Stimulated activated CD8-positive, alpha-beta memory T cell treated with anti-CD3 and anti-CD28 coated beads, Interleukin-7, amount 100 ng/mL, for 1 hour (primary cell): Measurements from ENCODE around the gene MUC2.
"Not testable (repeated sequence)": the region's sequence is repeated elsewhere in the genome, so short reads cannot be mapped to it uniquely, and the experiment has no call there.

Experiments
- DNase-seq, 2 donors: peaks; one replicate each; pipeline ENCODE4 v3.0.0-alpha.2; 2020; ENCODE audit warnings: low read depth in 2 of 2

Gene MUC2

DNA sequence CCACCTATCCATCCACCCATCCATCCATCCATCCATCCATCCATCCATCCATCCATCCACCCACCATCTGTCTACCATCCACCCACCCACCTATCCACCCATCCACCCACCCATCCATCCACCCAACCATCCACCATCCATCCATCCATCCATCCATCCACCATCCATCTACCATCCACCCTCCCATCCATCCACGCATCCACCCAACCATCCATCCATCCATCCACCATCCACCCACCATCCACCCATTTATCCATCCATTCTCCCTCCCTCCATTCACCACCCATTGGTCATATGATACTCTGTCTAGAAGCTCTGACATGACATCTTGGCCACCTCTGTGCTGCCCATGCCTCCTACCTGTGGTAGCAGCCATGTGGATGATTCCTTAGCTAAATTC is 31.7 kb downstream of the MUC2 start:
- no peak for DNase-seq

DNA sequence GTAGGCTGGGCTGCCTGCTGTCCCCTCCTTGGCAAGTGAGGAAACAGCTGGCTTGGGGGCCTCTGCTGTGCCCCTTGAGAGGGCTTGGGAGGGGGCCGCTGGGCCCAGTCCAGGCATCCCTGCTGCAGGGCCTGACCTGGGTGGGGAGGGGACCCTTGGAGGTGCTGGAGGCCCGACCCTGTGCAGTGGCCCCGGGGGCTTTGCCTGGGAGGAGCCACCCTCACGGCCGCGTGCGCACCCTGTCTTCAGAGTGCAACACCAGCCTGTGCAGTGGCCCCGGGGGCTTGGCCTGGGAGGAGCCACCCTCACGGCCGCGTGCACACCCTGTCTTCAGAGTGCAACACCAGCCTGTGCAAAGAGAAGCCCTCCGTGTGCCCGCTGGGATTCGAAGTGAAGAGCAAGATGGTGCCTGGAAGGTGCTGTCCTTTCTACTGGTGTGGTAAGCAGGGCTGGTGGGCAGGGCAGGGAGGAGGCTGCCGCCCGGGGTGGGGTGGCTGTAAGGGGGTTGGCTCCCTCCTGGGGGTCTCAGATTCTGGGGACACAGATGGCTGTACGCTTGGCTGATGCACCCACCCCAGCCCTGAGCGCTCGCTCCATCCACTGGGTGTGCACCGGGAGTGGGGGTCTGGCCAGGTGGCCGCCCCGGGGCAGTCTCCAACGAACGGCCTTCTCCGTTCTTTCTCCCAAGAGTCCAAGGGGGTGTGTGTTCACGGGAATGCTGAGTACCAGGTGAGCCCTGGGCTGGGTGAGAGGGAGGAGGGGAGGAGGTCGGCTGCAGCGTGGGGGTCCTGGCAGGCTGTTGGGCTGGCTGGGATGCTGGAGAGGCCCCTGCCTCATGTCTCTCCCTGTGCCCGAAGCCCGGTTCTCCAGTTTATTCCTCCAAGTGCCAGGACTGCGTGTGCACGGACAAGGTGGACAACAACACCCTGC is 32.9 kb downstream of the MUC2 start:
- no peak for DNase-seq

GRCh38 chr11:1108246-1108900 is 33.7 kb downstream of the MUC2 start:
- DNase-seq = no peak

DNA sequence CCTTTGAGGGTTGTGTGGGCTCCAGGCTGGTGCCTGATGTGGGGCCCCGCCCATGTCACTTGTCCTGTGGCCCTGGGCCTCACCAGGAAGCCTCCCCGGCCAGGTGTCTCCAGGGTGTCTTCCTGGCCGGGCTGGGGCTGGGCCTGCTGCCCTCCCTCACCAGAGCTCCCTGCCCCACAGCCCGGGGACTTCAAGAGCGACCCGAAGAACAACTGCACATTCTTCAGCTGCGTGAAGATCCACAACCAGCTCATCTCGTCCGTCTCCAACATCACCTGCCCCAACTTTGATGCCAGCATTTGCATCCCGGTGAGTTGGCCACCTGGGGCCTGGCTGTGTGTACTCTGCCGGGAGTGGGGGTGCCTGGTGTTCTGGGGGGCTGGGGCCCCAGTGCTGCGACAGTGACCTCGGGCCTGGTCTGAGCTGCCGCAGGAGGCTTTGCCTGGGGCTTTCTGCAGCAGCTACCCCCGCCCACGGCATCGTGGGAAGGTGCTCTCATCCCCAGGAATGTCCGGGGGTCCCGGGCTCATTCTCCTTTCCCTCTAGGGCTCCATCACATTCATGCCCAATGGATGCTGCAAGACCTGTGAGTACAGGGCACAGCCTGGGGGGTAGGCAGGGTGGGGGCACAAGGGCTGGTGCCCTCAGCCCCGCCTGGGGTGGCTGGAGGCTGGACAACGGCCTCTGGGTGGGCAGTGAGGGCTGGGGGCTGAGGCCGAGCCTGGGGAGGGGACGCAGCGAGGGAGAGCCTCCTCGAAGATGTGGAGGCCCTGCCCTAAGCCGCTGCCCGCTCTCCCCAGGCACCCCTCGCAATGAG is 34.6 kb downstream of the MUC2 start:
- DNase-seq = no peak

GRCh38 chr11:1109918-1110705 is 35.4 kb downstream of the MUC2 start:
- no peak for DNase-seq

GRCh38 chr11:1111545-1112212 is 37.0 kb downstream of the MUC2 start:
- DNase-seq = no peak

DNA sequence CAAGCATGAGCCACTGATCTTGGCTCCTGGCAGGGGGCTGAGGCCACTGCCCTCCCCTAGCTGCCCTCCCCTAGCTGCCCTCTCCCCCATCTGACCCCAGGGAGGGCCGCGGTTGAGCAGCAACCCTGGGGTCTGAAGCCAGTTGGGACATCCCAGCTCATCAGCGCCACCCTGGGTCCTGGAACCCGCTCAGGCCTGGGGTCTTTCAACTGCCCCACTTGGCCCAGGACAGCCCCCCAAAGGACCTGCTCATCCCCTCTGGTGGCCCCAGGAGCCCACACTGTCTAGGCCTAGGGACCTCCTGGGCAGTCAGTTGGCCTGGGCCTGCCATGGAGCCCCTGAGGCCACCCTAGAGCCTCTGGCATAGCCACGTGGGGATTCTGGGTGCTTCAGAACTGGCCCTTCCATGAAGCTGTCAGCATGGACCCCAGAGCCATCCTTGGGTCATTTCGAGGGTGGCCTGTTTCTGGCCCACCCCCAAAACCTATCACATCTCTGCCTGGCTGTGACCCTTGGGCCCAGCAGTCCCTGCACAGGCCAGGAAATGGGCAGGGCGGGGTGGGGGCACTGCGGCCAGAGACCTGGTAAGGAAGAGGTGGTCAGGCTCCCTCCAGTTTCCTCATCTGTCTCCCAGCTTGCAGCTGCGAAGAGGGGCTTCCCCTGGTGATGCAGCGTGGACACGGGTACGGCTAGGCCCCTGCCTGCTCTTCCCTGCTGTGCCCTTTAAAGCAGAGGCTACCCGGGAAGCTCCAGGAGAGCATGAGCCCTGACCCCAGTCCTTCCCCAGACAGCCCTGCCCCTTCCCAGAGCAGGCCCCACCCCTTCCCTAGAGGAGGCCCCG is 37.9 kb downstream of the MUC2 start:
- DNase-seq = no peak

GRCh38 chr11:1113405-1114201 is 38.9 kb downstream of the MUC2 start:
- DNase-seq = no peak

- DNase-seq = not testable (repeated sequence)
These were observed 40.6 kb downstream of the MUC2 start for GRCh38 chr11:1115292-1115691.

GRCh38 chr11:1116104-1116503 is 41.4 kb downstream of the MUC2 start:
- no peak for DNase-seq

DNA sequence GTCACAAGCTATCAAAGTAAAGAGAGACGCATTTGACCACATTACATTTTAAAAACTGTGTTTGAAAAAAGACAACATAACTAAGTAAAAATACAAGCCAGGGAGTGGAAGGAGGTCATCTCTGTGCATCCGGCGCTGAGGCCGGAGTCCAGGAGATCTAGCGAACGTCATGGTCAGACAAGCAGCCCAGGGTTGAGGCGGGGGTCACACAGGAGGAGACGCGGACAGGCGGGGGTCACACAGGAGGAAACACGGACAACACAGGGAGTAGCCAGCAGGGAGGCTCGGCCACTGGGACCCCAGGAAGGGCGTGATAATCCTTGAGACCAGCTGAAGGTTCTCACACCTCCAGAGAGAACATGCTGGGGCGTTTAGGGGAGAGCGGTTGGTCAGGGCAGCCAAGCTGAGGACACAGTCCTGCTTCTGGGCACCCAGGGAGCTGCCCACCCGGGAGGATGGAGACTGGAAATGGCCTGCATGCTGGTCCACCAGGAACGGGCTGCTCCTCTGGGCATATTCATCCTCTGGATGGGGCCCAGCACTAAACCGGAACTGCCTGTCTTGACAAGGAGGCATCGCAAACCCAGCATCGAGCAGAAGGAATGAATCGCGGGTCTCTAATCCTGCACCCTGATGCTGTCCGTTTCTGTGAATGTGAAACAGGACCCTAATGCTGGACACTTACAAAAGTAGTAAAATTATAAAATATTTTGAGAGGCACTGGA is 42.2 kb downstream of the MUC2 start:
- no peak for DNase-seq

DNA sequence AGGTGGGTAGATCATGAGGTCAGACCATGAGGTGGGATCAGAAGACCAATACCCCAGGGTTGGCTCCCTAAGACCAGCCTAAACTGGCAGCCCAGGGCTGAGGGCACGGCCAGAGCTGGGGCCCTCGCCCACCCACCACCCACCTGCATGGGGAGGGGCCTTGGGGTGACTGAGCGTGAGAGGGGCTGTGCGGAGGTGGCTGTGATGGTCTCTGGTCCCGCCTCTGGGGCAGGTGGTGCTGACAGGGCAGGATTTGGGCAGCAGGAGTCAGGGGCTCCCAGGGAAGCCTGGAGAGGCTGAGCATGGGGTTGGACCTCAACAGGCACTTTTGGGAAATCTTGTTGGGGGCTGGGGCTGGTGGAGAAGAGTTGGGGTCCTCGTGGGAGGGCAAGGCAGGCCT is 43.3 kb downstream of the MUC2 start:
- DNase-seq = no peak

DNA sequence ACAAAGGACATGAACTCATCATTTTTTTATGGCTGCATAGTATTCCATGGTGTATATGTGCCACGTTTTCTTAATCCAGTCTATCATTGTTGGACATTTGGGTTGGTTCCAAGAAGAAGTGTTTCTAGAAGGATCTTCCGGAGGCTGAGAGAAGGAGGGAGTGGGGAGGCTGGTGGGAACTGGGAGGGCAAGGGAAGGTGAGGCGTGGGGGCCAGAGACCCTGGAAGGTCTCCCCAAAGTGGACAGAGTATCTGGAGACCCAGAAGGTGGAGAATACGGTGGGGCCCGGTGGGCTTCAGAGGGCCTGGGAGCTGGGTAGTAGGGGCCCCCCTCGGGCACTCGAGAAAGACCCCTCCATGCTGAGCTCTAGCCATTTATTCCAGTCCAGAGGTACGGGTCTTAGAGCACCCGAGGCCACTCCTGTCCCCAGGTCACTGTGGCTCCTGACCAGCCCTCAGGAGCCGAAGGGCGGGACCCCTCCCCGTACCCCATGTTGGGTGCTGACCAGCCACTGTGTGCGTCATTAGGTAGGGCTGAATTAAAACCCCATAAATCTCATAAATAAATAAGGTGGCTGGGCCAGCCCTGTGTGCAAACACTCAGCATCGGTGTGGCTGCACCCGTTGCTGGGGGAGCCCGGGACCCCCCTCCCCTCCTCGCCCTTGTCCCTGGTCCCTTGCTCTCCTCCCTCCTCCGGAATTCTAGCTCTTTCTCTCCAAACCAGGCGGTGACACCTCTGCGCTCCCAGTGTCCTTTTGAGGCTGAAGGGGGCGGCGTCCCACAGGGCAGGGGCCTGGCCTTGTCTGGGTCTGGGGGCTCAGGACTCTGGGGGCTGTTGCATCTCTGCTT is 44.3 kb downstream of the MUC2 start:
- DNase-seq = no peak

GRCh38 chr11:1119604-1120146 is 45.0 kb downstream of the MUC2 start:
- no peak for DNase-seq

DNA sequence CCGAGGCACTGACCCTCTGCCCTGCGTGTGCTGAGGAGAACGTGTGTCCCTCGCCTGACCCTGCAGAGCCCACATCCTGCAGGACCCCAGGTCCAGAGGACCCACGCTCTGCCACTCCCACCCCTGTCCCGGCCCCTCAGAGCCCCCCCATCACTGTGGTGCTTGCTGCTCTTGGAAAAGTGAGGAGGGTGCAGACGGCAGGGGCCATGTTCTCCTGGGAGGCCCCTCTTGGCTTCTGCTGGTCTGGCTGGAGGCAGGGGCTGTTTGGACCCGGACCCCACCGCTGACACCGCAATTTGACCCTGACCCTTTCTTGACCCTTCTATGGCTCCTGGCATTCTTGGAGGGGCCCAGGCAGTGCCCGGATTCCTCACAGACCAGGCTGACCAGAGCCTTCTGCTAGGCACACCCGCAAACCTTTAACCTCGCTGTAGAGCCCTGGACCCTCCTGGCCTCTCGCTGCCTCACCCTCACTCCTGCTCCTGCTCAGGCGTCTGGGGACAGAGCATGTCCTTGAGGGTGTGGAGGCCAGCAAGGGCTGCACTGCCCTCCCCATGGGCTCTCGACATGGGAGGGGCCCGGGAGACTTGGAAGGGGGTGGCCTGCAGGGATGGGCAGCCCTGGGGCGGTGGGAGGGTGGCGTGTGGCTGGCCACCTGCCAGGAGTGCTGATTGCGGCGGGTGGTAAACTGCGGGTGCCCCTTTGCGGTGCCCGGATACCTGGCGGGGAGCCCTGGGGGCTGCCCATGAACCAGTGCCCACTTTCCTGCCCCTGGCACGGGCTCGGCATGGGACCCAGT is 46.1 kb downstream of the MUC2 start:
- no peak for DNase-seq

DNA sequence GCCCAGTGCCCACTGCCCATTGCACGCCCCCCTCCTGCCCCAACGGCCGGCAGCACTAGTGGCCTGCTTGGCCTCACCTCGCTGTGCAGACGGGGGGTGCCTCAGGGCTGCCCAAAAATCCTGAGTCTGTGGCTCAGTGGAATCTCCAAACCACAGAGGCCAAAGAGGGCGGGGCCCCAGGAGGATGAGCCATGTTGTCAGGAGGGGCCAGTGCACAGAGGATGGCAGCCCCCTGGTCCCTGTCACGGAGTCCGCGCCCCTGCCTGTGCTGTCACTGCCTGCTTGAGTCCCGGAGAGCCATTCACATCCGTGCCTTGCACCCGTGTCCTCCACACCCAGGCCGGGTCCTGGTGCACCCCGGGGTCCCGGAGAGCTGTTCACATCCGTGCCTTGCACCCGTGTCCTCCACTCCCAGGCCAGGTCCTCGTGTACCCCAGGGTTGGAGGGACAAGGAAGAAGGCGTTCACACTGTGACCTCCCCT is 46.7 kb downstream of the MUC2 start:
- no peak for DNase-seq
